ENCODE results near the gene ATP1B4. TPM values are rescaled to one million over a fixed set of nuclear protein-coding genes. Genes with fewer than 3 reads are reported as not detected.

Gene ATP1B4
- total and polyA plus RNA-seq, 4 donors, result not detected

DNA sequence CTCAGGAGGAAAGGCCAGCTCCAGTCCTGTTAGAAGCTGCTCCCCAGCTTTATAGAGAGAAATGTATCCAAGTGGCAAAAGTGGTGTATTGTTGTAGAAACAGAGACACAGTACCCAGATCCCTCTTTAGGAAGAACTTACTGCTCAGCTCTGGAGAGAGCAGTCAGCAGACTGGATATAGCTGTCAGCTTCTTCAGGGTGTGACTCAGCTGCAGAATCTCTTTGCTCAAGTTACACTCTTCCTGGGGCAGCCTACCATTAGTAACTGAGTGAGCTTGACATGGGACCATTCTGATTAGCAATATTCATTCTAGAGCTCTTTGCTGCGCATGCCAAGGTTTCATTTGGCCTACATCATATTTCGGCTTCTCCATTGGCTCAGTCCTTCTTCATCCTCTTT is 40.5 kb downstream of the ATP1B4 start:
- Histone ChIP-seq H3K4me1 (ENCODE audit: control insufficient read depth in 4 of 4, insufficient read depth in 4 of 4, low read length in 3 of 4) (no peaks in the 10 kb centered on the region), H3K27ac (ENCODE audit: low read depth in 1 of 2, low read length in 2 of 2) (no peak overlapping the region), H3K27me3 (ENCODE audit: control insufficient read depth in 4 of 4, insufficient read depth in 4 of 4, low read length in 3 of 4) (peaks cover 0 to 2% (median 0%) of the 10 kb centered on the region in 4 donors), H3K9me3 (ENCODE audit: control insufficient read depth in 4 of 4, low read length in 3 of 4) (peaks cover 0 to 3% (median 1%) of the 10 kb centered on the region in 4 donors), H3K9ac (ENCODE audit: low read depth in 1 of 2, low read length in 2 of 2) (no peak overlapping the region), H3K36me3 (ENCODE audit: control insufficient read depth in 4 of 4, insufficient read depth in 3 of 4, low read depth in 1 of 4, low read length in 3 of 4) (no peaks in the 10 kb centered on the region), H3K4me3 (ENCODE audit: low read depth in 1 of 3, low read length in 3 of 3) (no peak overlapping the region)
- no peak for DNase-seq (ENCODE audit: low spot score)
- WGBS, result 98% methylated on average over 2 of the region's 2 CpGs
- no peak for TF ChIP-seq HNF4G (IDR thresholded peaks at IDR 0.05)
- TF ChIP-seq, protein P1, sequence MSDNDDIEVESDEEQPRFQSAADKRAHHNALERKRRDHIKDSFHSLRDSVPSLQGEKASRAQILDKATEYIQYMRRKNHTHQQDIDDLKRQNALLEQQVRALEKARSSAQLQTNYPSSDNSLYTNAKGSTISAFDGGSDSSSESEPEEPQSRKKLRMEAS (IDR thresholded peaks at IDR 0.05), result no peak
- TF ChIP-seq GABPA (IDR thresholded peaks at IDR 0.05 in 1 of 2, conservative IDR thresholded peaks at IDR 0.05 in 1 of 2), result no peak
- TF ChIP-seq EGR1 (IDR thresholded peaks at IDR 0.05; ENCODE audit: low read depth in 2 of 2), result no peak
- TF ChIP-seq FOXA2 (IDR thresholded peaks at IDR 0.05), result no peak
- TF ChIP-seq NR2F2 (IDR thresholded peaks at IDR 0.05), result no peak
- no peak for TF ChIP-seq REST (IDR thresholded peaks at IDR 0.05)
- TF ChIP-seq, protein P2, sequence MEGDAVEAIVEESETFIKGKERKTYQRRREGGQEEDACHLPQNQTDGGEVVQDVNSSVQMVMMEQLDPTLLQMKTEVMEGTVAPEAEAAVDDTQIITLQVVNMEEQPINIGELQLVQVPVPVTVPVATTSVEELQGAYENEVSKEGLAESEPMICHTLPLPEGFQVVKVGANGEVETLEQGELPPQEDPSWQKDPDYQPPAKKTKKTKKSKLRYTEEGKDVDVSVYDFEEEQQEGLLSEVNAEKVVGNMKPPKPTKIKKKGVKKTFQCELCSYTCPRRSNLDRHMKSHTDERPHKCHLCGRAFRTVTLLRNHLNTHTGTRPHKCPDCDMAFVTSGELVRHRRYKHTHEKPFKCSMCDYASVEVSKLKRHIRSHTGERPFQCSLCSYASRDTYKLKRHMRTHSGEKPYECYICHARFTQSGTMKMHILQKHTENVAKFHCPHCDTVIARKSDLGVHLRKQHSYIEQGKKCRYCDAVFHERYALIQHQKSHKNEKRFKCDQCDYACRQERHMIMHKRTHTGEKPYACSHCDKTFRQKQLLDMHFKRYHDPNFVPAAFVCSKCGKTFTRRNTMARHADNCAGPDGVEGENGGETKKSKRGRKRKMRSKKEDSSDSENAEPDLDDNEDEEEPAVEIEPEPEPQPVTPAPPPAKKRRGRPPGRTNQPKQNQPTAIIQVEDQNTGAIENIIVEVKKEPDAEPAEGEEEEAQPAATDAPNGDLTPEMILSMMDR (IDR thresholded peaks at IDR 0.05; ENCODE audit: low read depth, low read length, missing input control), result no peak
- no peak for TF ChIP-seq HNF4A (conservative IDR thresholded peaks at IDR 0.05)
- TF ChIP-seq FOXA1 (IDR thresholded peaks at IDR 0.05), result no peak
- TF ChIP-seq SP1 (IDR thresholded peaks at IDR 0.05), result no peak
- no peak for TF ChIP-seq RAD21 (IDR thresholded peaks at IDR 0.05)
- TF ChIP-seq JUND (IDR thresholded peaks at IDR 0.05), result no peak
- TF ChIP-seq, protein P3, sequence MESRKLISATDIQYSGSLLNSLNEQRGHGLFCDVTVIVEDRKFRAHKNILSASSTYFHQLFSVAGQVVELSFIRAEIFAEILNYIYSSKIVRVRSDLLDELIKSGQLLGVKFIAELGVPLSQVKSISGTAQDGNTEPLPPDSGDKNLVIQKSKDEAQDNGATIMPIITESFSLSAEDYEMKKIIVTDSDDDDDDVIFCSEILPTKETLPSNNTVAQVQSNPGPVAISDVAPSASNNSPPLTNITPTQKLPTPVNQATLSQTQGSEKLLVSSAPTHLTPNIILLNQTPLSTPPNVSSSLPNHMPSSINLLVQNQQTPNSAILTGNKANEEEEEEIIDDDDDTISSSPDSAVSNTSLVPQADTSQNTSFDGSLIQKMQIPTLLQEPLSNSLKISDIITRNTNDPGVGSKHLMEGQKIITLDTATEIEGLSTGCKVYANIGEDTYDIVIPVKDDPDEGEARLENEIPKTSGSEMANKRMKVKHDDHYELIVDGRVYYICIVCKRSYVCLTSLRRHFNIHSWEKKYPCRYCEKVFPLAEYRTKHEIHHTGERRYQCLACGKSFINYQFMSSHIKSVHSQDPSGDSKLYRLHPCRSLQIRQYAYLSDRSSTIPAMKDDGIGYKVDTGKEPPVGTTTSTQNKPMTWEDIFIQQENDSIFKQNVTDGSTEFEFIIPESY (IDR thresholded peaks at IDR 0.05), result no peak

DNA sequence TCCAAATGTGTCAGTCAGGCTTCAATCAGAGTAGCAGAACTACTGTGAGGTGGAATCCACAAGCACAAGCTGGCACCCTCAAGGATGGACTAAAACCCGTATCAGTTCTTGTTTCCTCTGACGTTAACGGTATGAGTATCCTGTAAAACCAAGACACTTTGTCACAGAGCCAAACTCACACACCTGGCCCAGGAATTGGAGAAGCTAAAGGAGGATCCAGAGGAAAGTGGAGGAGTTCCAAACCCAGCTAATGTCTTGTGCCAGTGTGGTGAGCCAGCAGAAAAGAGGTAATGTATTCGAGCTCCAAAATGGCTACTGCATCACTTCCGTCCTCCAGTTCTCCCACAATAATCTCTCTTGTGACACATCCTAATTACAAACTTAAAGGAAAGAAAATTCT is 44.7 kb downstream of the ATP1B4 start:
- 68% methylated on average over 5 of the region's 5 CpGs for WGBS
- peaks cover 0 to 3% (median 1%) of the 10 kb centered on the region in 4 donors for H3K9me3 ChIP-seq (ENCODE audit: control insufficient read depth in 4 of 4, low read length in 3 of 4)
- DNase-seq (ENCODE audit: low spot score), result no peak
- no peaks in the 10 kb centered on the region for H3K27me3 ChIP-seq (ENCODE audit: control insufficient read depth in 4 of 4, insufficient read depth in 4 of 4, low read length in 3 of 4)
- H3K4me1 ChIP-seq (ENCODE audit: control insufficient read depth in 4 of 4, insufficient read depth in 4 of 4, low read length in 3 of 4), result no peaks in the 10 kb centered on the region
- H3K36me3 ChIP-seq (ENCODE audit: control insufficient read depth in 4 of 4, insufficient read depth in 3 of 4, low read depth in 1 of 4, low read length in 3 of 4), result no peaks in the 10 kb centered on the region
- no peak overlapping the region for H3K4me3 ChIP-seq (ENCODE audit: low read depth in 1 of 3, low read length in 3 of 3)
- H3K9ac ChIP-seq (ENCODE audit: low read depth in 1 of 2, low read length in 2 of 2), result no peak overlapping the region
- H3K27ac ChIP-seq (ENCODE audit: low read depth in 1 of 2, low read length in 2 of 2), result no peak overlapping the region
- TF ChIP-seq SP1 (IDR thresholded peaks at IDR 0.05) (no peak), JUND (IDR thresholded peaks at IDR 0.05) (no peak), RXRA (IDR thresholded peaks at IDR 0.05) (no peak), REST (IDR thresholded peaks at IDR 0.05) (no peak), EGR1 (IDR thresholded peaks at IDR 0.05; ENCODE audit: low read depth in 2 of 2) (no peak), TAF1 (conservative IDR thresholded peaks at IDR 0.05) (no peak), HNF4G (IDR thresholded peaks at IDR 0.05) (no peak), HNF4A (conservative IDR thresholded peaks at IDR 0.05) (no peak)
- TF ChIP-seq, protein P2 (IDR thresholded peaks at IDR 0.05; ENCODE audit: low read depth, low read length, missing input control), result no peak
- TF ChIP-seq, protein P4, sequence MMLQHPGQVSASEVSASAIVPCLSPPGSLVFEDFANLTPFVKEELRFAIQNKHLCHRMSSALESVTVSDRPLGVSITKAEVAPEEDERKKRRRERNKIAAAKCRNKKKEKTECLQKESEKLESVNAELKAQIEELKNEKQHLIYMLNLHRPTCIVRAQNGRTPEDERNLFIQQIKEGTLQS (IDR thresholded peaks at IDR 0.05), result no peak

Data from liver (tissue), 9 donors.